ENCODE measurements around the gene ZNF497. TPM values are rescaled to one million over a fixed set of nuclear protein-coding genes. Genes with fewer than 3 reads are reported as not detected.

The ZNF497 gene
- total and polyA plus RNA-seq, 9 of the 15 experiments (the other 6 are each of a cell fraction or from before 2014, with no cell fraction given): 0.06 to 0.98 (median 0.44) TPM; not detected in 1

- TF ChIP-seq VEZF1 (CRISPR knock-in tag; IDR thresholded peaks at IDR 0.05) (no peak; the same call in 1 of the 2 replicates), ZNF785 (CRISPR knock-in tag; IDR thresholded peaks at IDR 0.05) (no peak), FOXA3 (CRISPR knock-in tag; conservative IDR thresholded peaks at IDR 0.05 in 1 of 2, IDR thresholded peaks at IDR 0.05 in 1 of 2) (no peak), BHLHE40 (IDR thresholded peaks at IDR 0.05; ENCODE audit: low read length) (peak; percentile 81), ZNF436 (CRISPR knock-in tag; IDR thresholded peaks at IDR 0.05) (no peak), ZNF75A (CRISPR knock-in tag; IDR thresholded peaks at IDR 0.05) (no peak), THRB (CRISPR knock-in tag; conservative IDR thresholded peaks at IDR 0.05) (no peak), ETV1 (tag; conservative IDR thresholded peaks at IDR 0.05; ENCODE audit: low read depth) (peak; percentile 92), EHMT2 (IDR thresholded peaks at IDR 0.05) (no peak), HCFC1 (IDR thresholded peaks at IDR 0.05; ENCODE audit: low read depth, low read length) (peak; percentile 81), ZNF165 (CRISPR knock-in tag; IDR thresholded peaks at IDR 0.05; ENCODE audit: borderline replicate concordance) (no peak; the same call in 1 of the 2 replicates), POLR2AphosphoS5 (IDR thresholded peaks at IDR 0.05; ENCODE audit: control insufficient read depth, insufficient read depth, low read depth, low read length) (peak; percentile 83), FOXP1 (CRISPR knock-in tag; IDR thresholded peaks at IDR 0.05) (no peak), DNMT1 (IDR thresholded peaks at IDR 0.05) (no peak), E2F5 (CRISPR knock-in tag; IDR thresholded peaks at IDR 0.05) (no peak), MTA3 (IDR thresholded peaks at IDR 0.05; ENCODE audit: borderline replicate concordance) (peak; percentile 48; the same call in 1 of the 2 replicates), ZBTB33 (CRISPR knock-in tag; IDR thresholded peaks at IDR 0.05) (0 out of 2 replicates have a peak, but pooled peaks have one; percentile 12), NFE2 (IDR thresholded peaks at IDR 0.05; ENCODE audit: low read depth) (no peak), ZFP1 (CRISPR knock-in tag; IDR thresholded peaks at IDR 0.05) (no peak), CBX3 (IDR thresholded peaks at IDR 0.05; ENCODE audit: borderline replicate concordance in 1 of 2, low read length in 2 of 2) (no peak), ARID3A (IDR thresholded peaks at IDR 0.05; ENCODE audit: borderline replicate concordance, low read depth, low read length) (no peak)
These were observed at the start of gene ZNF497 (continued) for GRCh38 chr19:58362272-58362994.

All from K562 (cell line).